Body of pancreas (tissue), 4 donors: ENCODE measurements around the gene TTC39C. TPM values are rescaled to one million over a fixed set of nuclear protein-coding genes. Genes with fewer than 3 reads are reported as not detected.

Experiments used
- ATAC-seq: fragments of 150-250 bp; one replicate; pipeline ENCODE4 v1.9.1; 2016
- DNase-seq, 4 donors: peaks; one replicate each; pipeline ENCODE4 v3.0.0-alpha.2; 2019
- H3K27ac ChIP-seq, 4 donors: fragments of 200-600 bp; sonication (generic); 1 replicate in 3 of 4; 2 replicates in 1 of 4; pipeline versions ENCODE4 v1.5.1 to v1.6.1; 2016 to 2019; ENCODE audit warnings: mild to moderate bottlenecking in 1 of 4, mixed read lengths in 1 of 4, moderate library complexity in 1 of 4
- H3K27me3 ChIP-seq, 2 donors: fragments of 200-600 bp; sonication (generic); one replicate each; pipeline ENCODE4 v1.6.0; 2016; ENCODE audit warnings: mild to moderate bottlenecking in 1 of 2
- H3K36me3 ChIP-seq, 2 donors: fragments of 200-600 bp; sonication (generic); replicated peaks in 1 of 2; 2 replicates each; pipeline ENCODE4 v1.5.1; 2016; ENCODE audit warnings: low read depth in 2 of 2; ENCODE audit not compliant: insufficient read depth in 1 of 2
- H3K4me1 ChIP-seq: fragments of 200-600 bp; sonication (generic); one replicate; pipeline ENCODE4 v1.6.0; 2016
- H3K4me3 ChIP-seq, 2 donors: fragments of 200-600 bp; sonication (generic); 1 replicate in 1 of 2; 2 replicates in 1 of 2; pipeline ENCODE4 v1.5.1; 2016 to 2019
- H3K9me3 ChIP-seq, 3 donors: fragments of 200-600 bp; sonication (generic); 1 replicate in 2 of 3; 2 replicates in 1 of 3; pipeline ENCODE4 v1.5.1; 2016
- CTCF ChIP-seq, 7 experiments: fragments of 450-650 bp in 4 of 7; fragments of 200-600 bp in 3 of 7; sonication (generic) in 3 of 7; IDR thresholded peaks; one replicate each; pipeline ENCODE4 v1.5.1; 2016 to 2019; ENCODE audit warnings: antibody characterized with exemption in 7 of 7
- POLR2A ChIP-seq, 3 donors: fragments of 450-650 bp; IDR thresholded peaks; one replicate each; pipeline ENCODE4 v1.6.1; 2016; ENCODE audit warnings: antibody characterized with exemption in 3 of 3, mild to moderate bottlenecking in 2 of 3
- WGBS, 2 donors: methylation state at CpG; one replicate each; pipeline ENCODE4 v1.1.5; 2017; 5-methylcytosine and 5-hydroxymethylcytosine counted together
- intact Hi-C: fragments of 100-400 bp; cut with DNase I; formaldehyde crosslinking; loops from one replicate; pipeline ENCODE4 v1.15.1; 2023
- total RNA-seq, 2 donors: library from RNA; depleted of rRNA; stranded (reverse); fragments of >200 nt; gene quantifications; one replicate each; pipeline ENCODE4 v1.1.0, GENCODE V29; 2016

Gene TTC39C
- total RNA-seq, 2 donors from 2014 or later: 20.1 to 21.8 TPM

GRCh38 chr18:24094561-24094960 is 80.0 kb downstream of the TTC39C start:
- Histone ChIP-seq H3K27ac (no peak overlapping the region), H3K27me3 (no peaks in the 10 kb centered on the region), H3K9me3 (no peaks in the 10 kb centered on the region), H3K4me3 (no peak overlapping the region), H3K36me3 (no peaks in the 10 kb centered on the region), H3K4me1 (no peaks in the 10 kb centered on the region)
- no peak for TF ChIP-seq POLR2A (IDR thresholded peaks at IDR 0.05)
- no peak for TF ChIP-seq CTCF (IDR thresholded peaks at IDR 0.05)
- DNase-seq: no peak
- intact Hi-C loops: no loop called here
- no peak for ATAC-seq

GRCh38 chr18:24095976-24096375 is 81.4 kb downstream of the TTC39C start:
- H3K9me3 ChIP-seq: no peaks in the 10 kb centered on the region
- H3K4me1 ChIP-seq: no peaks in the 10 kb centered on the region
- H3K27me3 ChIP-seq: no peaks in the 10 kb centered on the region
- H3K36me3 ChIP-seq: no peaks in the 10 kb centered on the region
- TF ChIP-seq POLR2A (IDR thresholded peaks at IDR 0.05): no peak
- TF ChIP-seq CTCF (IDR thresholded peaks at IDR 0.05): no peak
- DNase-seq (no peak), ATAC-seq (no peak)
- no peak overlapping the region for H3K4me3 ChIP-seq
- 83 to 85% methylated on average over 1 of the region's 1 CpG for WGBS, 2 donors
- intact Hi-C loops: no loop called here
- H3K27ac ChIP-seq: no peak overlapping the region

- Histone ChIP-seq H3K9me3 (no peaks in the 10 kb centered on the region), H3K36me3 (no peaks in the 10 kb centered on the region), H3K27ac (no peak overlapping the region), H3K4me3 (no peak overlapping the region), H3K4me1 (no peaks in the 10 kb centered on the region), H3K27me3 (no peaks in the 10 kb centered on the region)
- DNase-seq: no peak
- 68 to 70% methylated on average over 6 of the region's 6 CpGs for WGBS, 2 donors
- TF ChIP-seq POLR2A (IDR thresholded peaks at IDR 0.05) (no peak), CTCF (IDR thresholded peaks at IDR 0.05) (no peak)
- intact Hi-C loops: no loop called here
- ATAC-seq: no peak
Observed at GRCh38 chr18:24103320-24104021, 88.9 kb downstream of the TTC39C start.

- TF ChIP-seq CTCF (IDR thresholded peaks at IDR 0.05) (no peak), POLR2A (IDR thresholded peaks at IDR 0.05) (no peak)
- no peak for DNase-seq
Observed at GRCh38 chr18:24104486-24104885, 89.9 kb downstream of the TTC39C start.

GRCh38 chr18:24108641-24109040 is 94.1 kb downstream of the TTC39C start:
- WGBS, 2 donors: 60 to 63% methylated on average over 1 of the region's 1 CpG
- Histone ChIP-seq H3K4me1 (peaks cover 28% of the 10 kb centered on the region), H3K4me3 (no peak overlapping the region), H3K27ac (no peak overlapping the region), H3K36me3 (no peaks in the 10 kb centered on the region), H3K9me3 (no peaks in the 10 kb centered on the region), H3K27me3 (no peaks in the 10 kb centered on the region)
- ATAC-seq (no peak), DNase-seq (no peak)
- TF ChIP-seq CTCF (IDR thresholded peaks at IDR 0.05): no peak
- TF ChIP-seq POLR2A (IDR thresholded peaks at IDR 0.05): no peak
- intact Hi-C loops: no loop called here

More at GRCh38 chr18:24104486-24104885, 89.9 kb downstream of the TTC39C start:
- no peaks in the 10 kb centered on the region for H3K27me3 ChIP-seq
- ATAC-seq: no peak
- H3K36me3 ChIP-seq: no peaks in the 10 kb centered on the region
- 80 to 89% methylated on average over 4 of the region's 4 CpGs for WGBS, 2 donors
- H3K4me1 ChIP-seq: no peaks in the 10 kb centered on the region
- no peak overlapping the region for H3K4me3 ChIP-seq
- H3K27ac ChIP-seq: no peak overlapping the region
- no peaks in the 10 kb centered on the region for H3K9me3 ChIP-seq
- intact Hi-C loops: no loop called here
